Body of pancreas (tissue), 4 donors: ENCODE measurements around the gene DOK6. TPM values are rescaled to one million over a fixed set of nuclear protein-coding genes. Genes with fewer than 3 reads are reported as not detected.

Experiments
- ATAC-seq: fragments of 150-250 bp; one replicate; pipeline ENCODE4 v1.9.1; 2016
- DNase-seq, 4 donors: peaks; one replicate each; pipeline ENCODE4 v3.0.0-alpha.2; 2019
- H3K27ac ChIP-seq, 4 donors: fragments of 200-600 bp; sonication (generic); 1 replicate in 3 of 4; 2 replicates in 1 of 4; pipeline versions ENCODE4 v1.5.1 to v1.6.1; 2016 to 2019; ENCODE audit warnings: mild to moderate bottlenecking in 1 of 4, mixed read lengths in 1 of 4, moderate library complexity in 1 of 4
- H3K27me3 ChIP-seq, 2 donors: fragments of 200-600 bp; sonication (generic); one replicate each; pipeline ENCODE4 v1.6.0; 2016; ENCODE audit warnings: mild to moderate bottlenecking in 1 of 2
- H3K36me3 ChIP-seq, 2 donors: fragments of 200-600 bp; sonication (generic); replicated peaks in 1 of 2; 2 replicates each; pipeline ENCODE4 v1.5.1; 2016; ENCODE audit warnings: low read depth in 2 of 2; ENCODE audit not compliant: insufficient read depth in 1 of 2
- H3K4me1 ChIP-seq: fragments of 200-600 bp; sonication (generic); one replicate; pipeline ENCODE4 v1.6.0; 2016
- H3K4me3 ChIP-seq, 2 donors: fragments of 200-600 bp; sonication (generic); 1 replicate in 1 of 2; 2 replicates in 1 of 2; pipeline ENCODE4 v1.5.1; 2016 to 2019
- H3K9me3 ChIP-seq, 3 donors: fragments of 200-600 bp; sonication (generic); 1 replicate in 2 of 3; 2 replicates in 1 of 3; pipeline ENCODE4 v1.5.1; 2016
- CTCF ChIP-seq, 7 experiments: fragments of 450-650 bp in 4 of 7; fragments of 200-600 bp in 3 of 7; sonication (generic) in 3 of 7; IDR thresholded peaks; one replicate each; pipeline ENCODE4 v1.5.1; 2016 to 2019; ENCODE audit warnings: antibody characterized with exemption in 7 of 7
- POLR2A ChIP-seq, 3 donors: fragments of 450-650 bp; IDR thresholded peaks; one replicate each; pipeline ENCODE4 v1.6.1; 2016; ENCODE audit warnings: antibody characterized with exemption in 3 of 3, mild to moderate bottlenecking in 2 of 3
- WGBS, 2 donors: methylation state at CpG; one replicate each; pipeline ENCODE4 v1.1.5; 2017; 5-methylcytosine and 5-hydroxymethylcytosine counted together
- intact Hi-C: fragments of 100-400 bp; cut with DNase I; formaldehyde crosslinking; loops from one replicate; pipeline ENCODE4 v1.15.1; 2023
- total RNA-seq, 2 donors: library from RNA; depleted of rRNA; stranded (reverse); fragments of >200 nt; gene quantifications; one replicate each; pipeline ENCODE4 v1.1.0, GENCODE V29; 2016

Gene DOK6
- total RNA-seq, 2 donors from 2014 or later = under 0.01 to 0.66 TPM

GRCh38 chr18:69588301-69588700, 187.6 kb downstream of the DOK6 start:
- Histone ChIP-seq H3K4me1 (no peaks in the 10 kb centered on the region), H3K4me3 (no peak overlapping the region), H3K27ac (no peak overlapping the region), H3K9me3 (no peaks in the 10 kb centered on the region), H3K27me3 (no peaks in the 10 kb centered on the region), H3K36me3 (no peaks in the 10 kb centered on the region)
- DNase-seq (no peak), ATAC-seq (no peak)
- WGBS, 2 donors = 80 to 88% methylated on average over 3 of the region's 3 CpGs
- no peak for TF ChIP-seq CTCF (IDR thresholded peaks at IDR 0.05)
- TF ChIP-seq POLR2A (IDR thresholded peaks at IDR 0.05) = no peak
- intact Hi-C loops = no loop called here

- intact Hi-C loops = no loop called here
- Histone ChIP-seq H3K36me3 (no peaks in the 10 kb centered on the region), H3K9me3 (no peaks in the 10 kb centered on the region), H3K4me1 (no peaks in the 10 kb centered on the region), H3K4me3 (no peak overlapping the region), H3K27me3 (no peaks in the 10 kb centered on the region), H3K27ac (no peak overlapping the region)
- TF ChIP-seq CTCF (IDR thresholded peaks at IDR 0.05) (no peak), POLR2A (IDR thresholded peaks at IDR 0.05) (no peak)
- ATAC-seq = no peak
- DNase-seq = no peak
- 75 to 78% methylated on average over 3 of the region's 3 CpGs for WGBS, 2 donors
These were observed 189.5 kb downstream of the DOK6 start for GRCh38 chr18:69590150-69590549.

- DNase-seq (no peak), ATAC-seq (no peak)
- intact Hi-C loops = no loop called here
- 73 to 81% methylated on average over 4 of the region's 4 CpGs for WGBS, 2 donors
- no peaks in the 10 kb centered on the region for H3K27me3 ChIP-seq
- H3K4me3 ChIP-seq = no peak overlapping the region
- no peaks in the 10 kb centered on the region for H3K9me3 ChIP-seq
- no peaks in the 10 kb centered on the region for H3K36me3 ChIP-seq
- TF ChIP-seq CTCF (IDR thresholded peaks at IDR 0.05) (no peak), POLR2A (IDR thresholded peaks at IDR 0.05) (no peak)
- H3K27ac ChIP-seq = no peak overlapping the region
- H3K4me1 ChIP-seq = no peaks in the 10 kb centered on the region
These were observed 195.7 kb downstream of the DOK6 start for GRCh38 chr18:69596345-69596744.

GRCh38 chr18:69597561-69597960, 196.9 kb downstream of the DOK6 start:
- TF ChIP-seq CTCF (IDR thresholded peaks at IDR 0.05) = no peak
- no peak for TF ChIP-seq POLR2A (IDR thresholded peaks at IDR 0.05)
- no peak overlapping the region for H3K27ac ChIP-seq
- no peaks in the 10 kb centered on the region for H3K36me3 ChIP-seq
- no peak for DNase-seq
- WGBS, 2 donors = 87% methylated on average over 5 of the region's 5 CpGs
- no peak overlapping the region for H3K4me3 ChIP-seq
- no peak for ATAC-seq
- H3K27me3 ChIP-seq = no peaks in the 10 kb centered on the region
- intact Hi-C loops = no loop called here
- no peaks in the 10 kb centered on the region for H3K4me1 ChIP-seq
- no peaks in the 10 kb centered on the region for H3K9me3 ChIP-seq

GRCh38 chr18:69599377-69599776, 198.7 kb downstream of the DOK6 start:
- Histone ChIP-seq H3K27ac (no peak overlapping the region), H3K27me3 (no peaks in the 10 kb centered on the region), H3K4me3 (no peak overlapping the region), H3K9me3 (no peaks in the 10 kb centered on the region), H3K36me3 (no peaks in the 10 kb centered on the region), H3K4me1 (no peaks in the 10 kb centered on the region)
- 80 to 87% methylated on average over 8 of the region's 8 CpGs for WGBS, 2 donors
- no peak for TF ChIP-seq CTCF (IDR thresholded peaks at IDR 0.05)
- TF ChIP-seq POLR2A (IDR thresholded peaks at IDR 0.05) = no peak
- DNase-seq (no peak), ATAC-seq (no peak)
- intact Hi-C loops = no loop called here
